ENCODE results near the gene ACTR3C.

ACTR3C gene

GRCh38 chr7:150360363-150361058 lies 37.2 kb upstream of the ACTR3C start:
- Histone ChIP-seq H4K8ac (ENCODE audit: low read depth, low read length) (no peak overlapping the region), H2BK15ac (replicated peaks; ENCODE audit: low read depth) (no peak overlapping the region), H3K9ac (ENCODE audit: low read length) (no peak overlapping the region), H3K4me1 (ENCODE audit: control insufficient read depth, low read depth, low read length) (no peaks in the 10 kb centered on the region), H3K79me2 (ENCODE audit: control insufficient read depth, insufficient read depth, low read length) (no peaks in the 10 kb centered on the region), H2AK5ac (ENCODE audit: low read length) (no peak overlapping the region), H3K27me3 (ENCODE audit: insufficient read depth, low read length, poor library complexity) (no peaks in the 10 kb centered on the region), H3K4ac (ENCODE audit: low read depth, low read length) (no peak overlapping the region), H3K23ac (ENCODE audit: low read length) (no peak overlapping the region), H4K5ac (ENCODE audit: low read length) (no peak overlapping the region), H3K56ac (ENCODE audit: low read length) (no peak overlapping the region), H3K36me3 (ENCODE audit: control insufficient read depth, insufficient read depth, low read length) (no peaks in the 10 kb centered on the region), H3K27ac (ENCODE audit: low read depth, low read length) (no peak overlapping the region), H3K4me3 (ENCODE audit: low read length) (no peak overlapping the region), H2BK5ac (ENCODE audit: low read length) (no peak overlapping the region), H3K4me2 (ENCODE audit: low read length) (no peak overlapping the region), H3K18ac (ENCODE audit: low read length) (no peak overlapping the region), H3K79me1 (ENCODE audit: low read length) (no peaks in the 10 kb centered on the region), H2BK120ac (ENCODE audit: low read depth, low read length) (no peak overlapping the region)
- WGBS (ENCODE audit: extremely low coverage, insufficient coverage, low lambda C conversion rate), result no CpG with 5 or more reads among the region's 5 CpGs
- DNase-seq, result no peak

DNA sequence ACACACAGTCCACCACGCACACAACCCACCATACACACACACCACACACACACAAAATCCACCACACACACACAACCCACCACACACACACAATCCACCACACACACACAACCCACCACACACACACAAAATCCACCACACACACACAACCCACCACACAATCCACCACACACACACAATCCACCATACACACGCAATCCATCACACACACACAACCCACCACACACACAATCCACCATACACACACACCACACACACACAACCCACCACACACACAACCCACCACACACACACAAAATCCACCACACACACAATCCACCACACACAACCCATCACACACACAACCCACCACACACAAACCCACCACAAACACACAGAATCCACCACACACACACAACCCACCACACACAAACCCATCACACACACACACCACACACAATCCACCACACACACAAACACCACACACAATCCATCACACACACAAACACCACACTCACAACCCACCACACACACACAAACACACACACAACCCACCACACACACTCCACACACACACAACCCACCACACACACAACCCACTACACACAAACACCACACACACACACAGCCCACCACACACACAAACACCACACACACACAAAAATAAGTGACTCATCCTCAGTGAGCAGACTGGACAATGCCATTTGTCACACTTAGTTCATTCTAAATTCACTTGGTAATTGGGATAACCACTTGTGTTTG lies 36.4 kb upstream of the ACTR3C start:
- no peak overlapping the region for H3K27ac ChIP-seq (ENCODE audit: low read depth, low read length)
- H3K4me1 ChIP-seq (ENCODE audit: control insufficient read depth, low read depth, low read length), result no peaks in the 10 kb centered on the region
- no peak overlapping the region for H3K56ac ChIP-seq (ENCODE audit: low read length)
- WGBS (ENCODE audit: extremely low coverage, insufficient coverage, low lambda C conversion rate), result no CpG with 5 or more reads among the region's 2 CpGs
- no peak for DNase-seq
- H4K5ac ChIP-seq (ENCODE audit: low read length), result no peak overlapping the region
- no peak overlapping the region for H3K9ac ChIP-seq (ENCODE audit: low read length)
- no peaks in the 10 kb centered on the region for H3K36me3 ChIP-seq (ENCODE audit: control insufficient read depth, insufficient read depth, low read length)
- no peak overlapping the region for H3K4me3 ChIP-seq (ENCODE audit: low read length)
- no peaks in the 10 kb centered on the region for H3K79me1 ChIP-seq (ENCODE audit: low read length)
- H3K18ac ChIP-seq (ENCODE audit: low read length), result no peak overlapping the region
- no peak overlapping the region for H3K4ac ChIP-seq (ENCODE audit: low read depth, low read length)
- no peak overlapping the region for H3K4me2 ChIP-seq (ENCODE audit: low read length)
- H3K23ac ChIP-seq (ENCODE audit: low read length), result no peak overlapping the region
- H2BK5ac ChIP-seq (ENCODE audit: low read length), result no peak overlapping the region
- H3K27me3 ChIP-seq (ENCODE audit: insufficient read depth, low read length, poor library complexity), result no peaks in the 10 kb centered on the region
- no peaks in the 10 kb centered on the region for H3K79me2 ChIP-seq (ENCODE audit: control insufficient read depth, insufficient read depth, low read length)
- H2BK15ac ChIP-seq (replicated peaks; ENCODE audit: low read depth), result no peak overlapping the region
- peak overlapping the region; percentile 45 for H2AK5ac ChIP-seq (ENCODE audit: low read length)
- H2BK120ac ChIP-seq (ENCODE audit: low read depth, low read length), result no peak overlapping the region
- no peak overlapping the region for H4K8ac ChIP-seq (ENCODE audit: low read depth, low read length)

- no peaks in the 10 kb centered on the region for H3K27me3 ChIP-seq (ENCODE audit: insufficient read depth, low read length, poor library complexity)
- H3K18ac ChIP-seq (ENCODE audit: low read length), result no peak overlapping the region
- no peak for DNase-seq
- H3K4ac ChIP-seq (ENCODE audit: low read depth, low read length), result no peak overlapping the region
- no peak overlapping the region for H2BK15ac ChIP-seq (replicated peaks; ENCODE audit: low read depth)
- H2AK5ac ChIP-seq (ENCODE audit: low read length), result no peak overlapping the region
- no peak overlapping the region for H3K56ac ChIP-seq (ENCODE audit: low read length)
- no peaks in the 10 kb centered on the region for H3K36me3 ChIP-seq (ENCODE audit: control insufficient read depth, insufficient read depth, low read length)
- H3K79me1 ChIP-seq (ENCODE audit: low read length), result no peaks in the 10 kb centered on the region
- no peaks in the 10 kb centered on the region for H3K79me2 ChIP-seq (ENCODE audit: control insufficient read depth, insufficient read depth, low read length)
- no peak overlapping the region for H3K23ac ChIP-seq (ENCODE audit: low read length)
- 100% methylated on average over 1 of the region's 4 CpGs for WGBS (ENCODE audit: extremely low coverage, insufficient coverage, low lambda C conversion rate)
- H2BK5ac ChIP-seq (ENCODE audit: low read length), result no peak overlapping the region
- no peak overlapping the region for H3K4me2 ChIP-seq (ENCODE audit: low read length)
- H2BK120ac ChIP-seq (ENCODE audit: low read depth, low read length), result no peak overlapping the region
- no peaks in the 10 kb centered on the region for H3K4me1 ChIP-seq (ENCODE audit: control insufficient read depth, low read depth, low read length)
- no peak overlapping the region for H3K4me3 ChIP-seq (ENCODE audit: low read length)
- H3K27ac ChIP-seq (ENCODE audit: low read depth, low read length), result no peak overlapping the region
- H4K8ac ChIP-seq (ENCODE audit: low read depth, low read length), result no peak overlapping the region
- H4K5ac ChIP-seq (ENCODE audit: low read length), result no peak overlapping the region
- H3K9ac ChIP-seq (ENCODE audit: low read length), result no peak overlapping the region
Observed at GRCh38 chr7:150358988-150359621, 35.8 kb upstream of the ACTR3C start.

- no peak overlapping the region for H2BK15ac ChIP-seq (replicated peaks; ENCODE audit: low read depth)
- WGBS (ENCODE audit: extremely low coverage, insufficient coverage, low lambda C conversion rate), result no CpG with 5 or more reads among the region's 4 CpGs
Observed at GRCh38 chr7:150358433-150358832, 35.1 kb upstream of the ACTR3C start.

GRCh38 chr7:150357771-150358427 lies 34.6 kb upstream of the ACTR3C start:
- Histone ChIP-seq H3K56ac (ENCODE audit: low read length) (no peak overlapping the region), H3K9ac (ENCODE audit: low read length) (no peak overlapping the region)

More at GRCh38 chr7:150358433-150358832, 35.1 kb upstream of the ACTR3C start:
- H3K79me2 ChIP-seq (ENCODE audit: control insufficient read depth, insufficient read depth, low read length), result no peaks in the 10 kb centered on the region
- no peak overlapping the region for H2BK5ac ChIP-seq (ENCODE audit: low read length)
- no peaks in the 10 kb centered on the region for H3K27me3 ChIP-seq (ENCODE audit: insufficient read depth, low read length, poor library complexity)
- no peak overlapping the region for H3K4ac ChIP-seq (ENCODE audit: low read depth, low read length)
- no peak overlapping the region for H2AK5ac ChIP-seq (ENCODE audit: low read length)
- DNase-seq, result no peak
- H3K56ac ChIP-seq (ENCODE audit: low read length), result no peak overlapping the region
- H3K36me3 ChIP-seq (ENCODE audit: control insufficient read depth, insufficient read depth, low read length), result no peaks in the 10 kb centered on the region
- H3K4me2 ChIP-seq (ENCODE audit: low read length), result no peak overlapping the region
- no peak overlapping the region for H3K23ac ChIP-seq (ENCODE audit: low read length)
- no peak overlapping the region for H3K27ac ChIP-seq (ENCODE audit: low read depth, low read length)
- H4K8ac ChIP-seq (ENCODE audit: low read depth, low read length), result no peak overlapping the region
- H3K18ac ChIP-seq (ENCODE audit: low read length), result no peak overlapping the region
- no peak overlapping the region for H4K5ac ChIP-seq (ENCODE audit: low read length)
- H3K4me3 ChIP-seq (ENCODE audit: low read length), result no peak overlapping the region
- no peaks in the 10 kb centered on the region for H3K79me1 ChIP-seq (ENCODE audit: low read length)
- H3K9ac ChIP-seq (ENCODE audit: low read length), result no peak overlapping the region
- H3K4me1 ChIP-seq (ENCODE audit: control insufficient read depth, low read depth, low read length), result no peaks in the 10 kb centered on the region
- no peak overlapping the region for H2BK120ac ChIP-seq (ENCODE audit: low read depth, low read length)

More at GRCh38 chr7:150357771-150358427, 34.6 kb upstream of the ACTR3C start:
- Histone ChIP-seq H3K4me1 (ENCODE audit: control insufficient read depth, low read depth, low read length) (no peaks in the 10 kb centered on the region), H4K8ac (ENCODE audit: low read depth, low read length) (no peak overlapping the region), H3K27ac (ENCODE audit: low read depth, low read length) (no peak overlapping the region), H3K18ac (ENCODE audit: low read length) (no peak overlapping the region), H3K36me3 (ENCODE audit: control insufficient read depth, insufficient read depth, low read length) (no peaks in the 10 kb centered on the region), H3K79me1 (ENCODE audit: low read length) (no peaks in the 10 kb centered on the region), H2BK15ac (replicated peaks; ENCODE audit: low read depth) (no peak overlapping the region), H3K23ac (ENCODE audit: low read length) (no peak overlapping the region), H2AK5ac (ENCODE audit: low read length) (no peak overlapping the region), H3K4me2 (ENCODE audit: low read length) (no peak overlapping the region), H4K5ac (ENCODE audit: low read length) (no peak overlapping the region), H3K4me3 (ENCODE audit: low read length) (no peak overlapping the region), H3K27me3 (ENCODE audit: insufficient read depth, low read length, poor library complexity) (no peaks in the 10 kb centered on the region), H2BK120ac (ENCODE audit: low read depth, low read length) (no peak overlapping the region), H3K4ac (ENCODE audit: low read depth, low read length) (no peak overlapping the region), H3K79me2 (ENCODE audit: control insufficient read depth, insufficient read depth, low read length) (no peaks in the 10 kb centered on the region), H2BK5ac (ENCODE audit: low read length) (no peak overlapping the region)
- DNase-seq, result peak; percentile 57
- no CpG with 5 or more reads among the region's 13 CpGs for WGBS (ENCODE audit: extremely low coverage, insufficient coverage, low lambda C conversion rate)

Data from mesendoderm (in vitro differentiated cells).